ENCODE results near the gene ZMYND10. TPM values are rescaled to one million over a fixed set of nuclear protein-coding genes. Genes with fewer than 3 reads are reported as not detected.
"Not testable (repeated sequence)": the region's sequence is repeated elsewhere in the genome, so short reads cannot be mapped to it uniquely, and the experiment has no call there.

The ZMYND10 gene
- total RNA-seq, 2 experiments from 2014 or later, result 0.39 to 0.74 TPM

GRCh38 chr3:50319894-50320625, 25.5 kb downstream of the ZMYND10 start:
- H3K9me3 Mint-ChIP-seq, result no peaks in the 10 kb centered on the region
- H3K27ac Mint-ChIP-seq, result no peak overlapping the region
- no peaks in the 10 kb centered on the region for H3K27me3 Mint-ChIP-seq

GRCh38 chr3:50319181-50319893, 26.2 kb downstream of the ZMYND10 start:
- H3K9me3 Mint-ChIP-seq, result no peaks in the 10 kb centered on the region
- DNase-seq, result no peak
- peaks cover 5% of the 10 kb centered on the region for H3K36me3 Mint-ChIP-seq
- no peak overlapping the region for H3K4me3 Mint-ChIP-seq
- no peak overlapping the region for H3K27ac Mint-ChIP-seq
- H3K27me3 Mint-ChIP-seq, result no peaks in the 10 kb centered on the region
- peaks cover 38% of the 10 kb centered on the region for H3K4me1 Mint-ChIP-seq

More at GRCh38 chr3:50319894-50320625, 25.5 kb downstream of the ZMYND10 start:
- Mint-ChIP-seq H3K36me3 (peaks cover 5% of the 10 kb centered on the region), H3K4me3 (peak overlapping the region; percentile 80), H3K4me1 (peaks cover 45% of the 10 kb centered on the region)
- no peak for DNase-seq

- Mint-ChIP-seq H3K27ac (no peak overlapping the region), H3K27me3 (no peaks in the 10 kb centered on the region), H3K9me3 (no peaks in the 10 kb centered on the region), H3K4me3 (no peak overlapping the region), H3K36me3 (peaks cover 5% of the 10 kb centered on the region), H3K4me1 (peaks cover 35% of the 10 kb centered on the region)
- DNase-seq, result no peak
Observed at GRCh38 chr3:50318615-50319014, 26.9 kb downstream of the ZMYND10 start.

GRCh38 chr3:50318163-50318562, 27.4 kb downstream of the ZMYND10 start:
- peaks cover 5% of the 10 kb centered on the region for H3K36me3 Mint-ChIP-seq
- no peak overlapping the region for H3K27ac Mint-ChIP-seq
- no peak overlapping the region for H3K4me3 Mint-ChIP-seq
- H3K4me1 Mint-ChIP-seq, result peaks cover 33% of the 10 kb centered on the region
- DNase-seq, result no peak
- H3K9me3 Mint-ChIP-seq, result no peaks in the 10 kb centered on the region
- no peaks in the 10 kb centered on the region for H3K27me3 Mint-ChIP-seq

GRCh38 chr3:50317300-50317699, 28.2 kb downstream of the ZMYND10 start:
- Mint-ChIP-seq H3K4me1 (peaks cover 30% of the 10 kb centered on the region), H3K36me3 (peaks cover 5% of the 10 kb centered on the region), H3K9me3 (no peaks in the 10 kb centered on the region), H3K27me3 (no peaks in the 10 kb centered on the region), H3K4me3 (no peak overlapping the region), H3K27ac (no peak overlapping the region)
- DNase-seq, result no peak

- Mint-ChIP-seq H3K36me3 (peaks cover 5% of the 10 kb centered on the region), H3K4me3 (peak overlapping the region; percentile 46), H3K4me1 (peaks cover 30% of the 10 kb centered on the region), H3K27me3 (no peaks in the 10 kb centered on the region), H3K27ac (peak overlapping the region; percentile 55), H3K9me3 (no peaks in the 10 kb centered on the region)
- DNase-seq, result peak; percentile 69
Observed at GRCh38 chr3:50316657-50317242, 28.8 kb downstream of the ZMYND10 start.

- Mint-ChIP-seq H3K27ac (no peak overlapping the region), H3K4me3 (no peak overlapping the region), H3K27me3 (no peaks in the 10 kb centered on the region), H3K36me3 (peaks cover 3% of the 10 kb centered on the region), H3K9me3 (no peaks in the 10 kb centered on the region), H3K4me1 (peaks cover 25% of the 10 kb centered on the region)
- no peak for DNase-seq
Observed at GRCh38 chr3:50314816-50315215, 30.7 kb downstream of the ZMYND10 start.

- Mint-ChIP-seq H3K36me3 (peaks cover 3% of the 10 kb centered on the region), H3K27ac (no peak overlapping the region), H3K4me3 (no peak overlapping the region), H3K4me1 (peaks cover 22% of the 10 kb centered on the region), H3K9me3 (no peaks in the 10 kb centered on the region), H3K27me3 (no peaks in the 10 kb centered on the region)
- DNase-seq, result no peak
Observed at GRCh38 chr3:50314342-50314741, 31.2 kb downstream of the ZMYND10 start.

- not testable (repeated sequence) for H3K27me3 Mint-ChIP-seq, H3K36me3 Mint-ChIP-seq, H3K9me3 Mint-ChIP-seq, H3K27ac Mint-ChIP-seq, DNase-seq, H3K4me3 Mint-ChIP-seq
- peaks cover 13% of the 10 kb centered on the region for H3K4me1 Mint-ChIP-seq
Observed at GRCh38 chr3:50312041-50312440, 33.5 kb downstream of the ZMYND10 start.

GRCh38 chr3:50304601-50305000, 40.9 kb downstream of the ZMYND10 start:
- Mint-ChIP-seq H3K36me3 (no peaks in the 10 kb centered on the region), H3K27me3 (no peaks in the 10 kb centered on the region), H3K9me3 (peaks cover 1% of the 10 kb centered on the region), H3K4me3 (no peak overlapping the region), H3K4me1 (peaks cover 17% of the 10 kb centered on the region), H3K27ac (no peak overlapping the region)
- no peak for DNase-seq

- no peak for DNase-seq
- Mint-ChIP-seq H3K4me3 (no peak within 1 kb of the TSS), H3K27me3 (no peaks in the 10 kb centered on the region), H3K27ac (no peak within 1 kb of the TSS), H3K36me3 (no peaks in the 10 kb centered on the region), H3K9me3 (no peaks in the 10 kb centered on the region), H3K4me1 (peaks cover 18% of the 10 kb centered on the region)
Observed at GRCh38 chr3:50303013-50303815, 42.3 kb downstream of the ZMYND10 start, which contains the start of gene HYAL1. TSS of gene HYAL1 (minus strand) at chr3:50303574. CDS start at chr3:50302956, 618 bp downstream.

GRCh38 chr3:50302095-50303012, 43.2 kb downstream of the ZMYND10 start:
- H3K4me1 Mint-ChIP-seq, result peaks cover 23% of the 10 kb centered on the region
- H3K9me3 Mint-ChIP-seq, result no peaks in the 10 kb centered on the region
- H3K27me3 Mint-ChIP-seq, result no peaks in the 10 kb centered on the region
- no peaks in the 10 kb centered on the region for H3K36me3 Mint-ChIP-seq
- no peak overlapping the region for H3K27ac Mint-ChIP-seq
- H3K4me3 Mint-ChIP-seq, result no peak overlapping the region
- DNase-seq, result no peak

- Mint-ChIP-seq H3K9me3 (no peaks in the 10 kb centered on the region), H3K4me1 (peaks cover 23% of the 10 kb centered on the region), H3K4me3 (peak overlapping the region; percentile 92), H3K27ac (peak overlapping the region; percentile 98), H3K36me3 (peaks cover 4% of the 10 kb centered on the region), H3K27me3 (no peaks in the 10 kb centered on the region)
- no peak for DNase-seq
Observed at GRCh38 chr3:50300681-50301254, 44.8 kb downstream of the ZMYND10 start.
